ENCODE results near the gene CHMP5.

Gene CHMP5

GRCh38 chr9:33318781-33319180 is 53.9 kb downstream of the CHMP5 start:
- H3K4me3 ChIP-seq (ENCODE audit: low read depth, low read length): no peak overlapping the region
- no peak for TF ChIP-seq CTCF (IDR thresholded peaks at IDR 0.05; ENCODE audit: control insufficient read depth, extremely low read depth, insufficient read depth)

DNA sequence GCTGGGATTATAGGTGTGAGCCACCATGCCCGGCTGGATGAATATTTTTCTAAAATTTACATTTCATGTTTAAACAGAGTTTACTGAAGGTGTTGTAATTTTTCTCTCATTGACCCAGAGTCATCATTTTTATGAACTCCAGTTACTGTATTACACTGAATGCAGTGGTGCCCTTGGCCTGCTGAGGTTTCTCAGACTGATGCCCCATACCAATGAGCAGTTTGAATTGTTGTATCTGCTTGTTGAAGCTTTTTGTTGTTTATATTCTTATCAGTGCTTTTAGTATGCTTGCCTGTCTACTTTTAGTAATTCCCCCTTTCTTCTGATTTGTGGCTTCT is 55.4 kb downstream of the CHMP5 start:
- DNase-seq (ENCODE audit: low read depth): no peak

More at GRCh38 chr9:33318781-33319180, 53.9 kb downstream of the CHMP5 start:
- no peak for DNase-seq (ENCODE audit: low read depth)

GRCh38 chr9:33320568-33321261 is 55.9 kb downstream of the CHMP5 start:
- no peak for DNase-seq (ENCODE audit: low read depth)
- no peak for TF ChIP-seq CTCF (IDR thresholded peaks at IDR 0.05; ENCODE audit: control insufficient read depth, extremely low read depth, insufficient read depth)

More for the DNA sequence above, 55.4 kb downstream of the CHMP5 start:
- H3K4me3 ChIP-seq (ENCODE audit: low read depth, low read length): no peak overlapping the region
- TF ChIP-seq CTCF (IDR thresholded peaks at IDR 0.05; ENCODE audit: control insufficient read depth, extremely low read depth, insufficient read depth): no peak

DNA sequence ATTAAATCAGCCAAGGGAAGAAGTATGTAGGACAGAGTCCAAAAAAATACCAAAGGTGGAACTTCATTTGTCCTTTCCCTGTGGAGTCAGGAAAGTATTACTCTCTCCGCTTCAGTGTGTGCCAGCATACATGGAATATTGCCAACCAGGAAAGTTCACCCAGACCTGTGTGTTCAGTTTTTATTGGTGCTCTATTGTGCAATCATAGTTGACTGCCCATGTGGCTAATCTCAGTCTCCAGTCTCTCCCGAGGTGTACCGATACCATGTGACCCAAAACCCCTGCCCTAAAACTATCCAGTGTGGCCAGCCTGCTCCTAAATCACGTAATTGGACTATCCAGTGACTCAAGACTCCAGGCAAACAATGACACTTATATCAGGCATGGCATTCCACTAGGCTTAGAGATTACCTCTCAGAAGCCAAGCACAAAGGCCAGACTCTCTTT is 64.3 kb downstream of the CHMP5 start:
- H3K4me3 ChIP-seq (ENCODE audit: low read depth, low read length): no peak overlapping the region
- DNase-seq (ENCODE audit: low read depth): peak; percentile 100

More at GRCh38 chr9:33320568-33321261, 55.9 kb downstream of the CHMP5 start:
- H3K4me3 ChIP-seq (ENCODE audit: low read depth, low read length): no peak overlapping the region

DNA sequence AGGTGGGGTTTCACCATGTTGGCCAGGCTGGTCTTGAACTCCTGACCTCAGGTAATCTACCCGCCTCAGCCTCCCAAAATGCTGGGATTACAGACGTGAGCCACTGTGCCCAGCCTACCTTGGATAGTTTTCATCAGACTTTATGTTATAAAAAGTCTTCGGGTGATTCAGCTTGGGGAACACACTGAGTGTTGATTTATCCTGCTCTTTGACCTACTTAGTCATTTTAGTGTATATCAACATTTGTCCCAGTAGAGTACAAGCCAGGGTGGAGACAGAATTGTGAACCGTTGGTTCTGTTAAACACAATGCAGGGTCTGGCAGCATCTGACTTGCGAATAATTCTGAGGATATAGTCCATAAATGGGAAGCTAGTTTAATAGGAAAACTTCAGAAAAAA is 65.1 kb downstream of the CHMP5 start:
- no peak for DNase-seq (ENCODE audit: low read depth)

More for the DNA sequence above, 64.3 kb downstream of the CHMP5 start:
- TF ChIP-seq CTCF (IDR thresholded peaks at IDR 0.05; ENCODE audit: control insufficient read depth, extremely low read depth, insufficient read depth): no peak

GRCh38 chr9:33331377-33331891 is 66.6 kb downstream of the CHMP5 start:
- TF ChIP-seq CTCF (IDR thresholded peaks at IDR 0.05; ENCODE audit: control insufficient read depth, extremely low read depth, insufficient read depth): no peak

More for the DNA sequence above, 65.1 kb downstream of the CHMP5 start:
- H3K4me3 ChIP-seq (ENCODE audit: low read depth, low read length): no peak overlapping the region
- no peak for TF ChIP-seq CTCF (IDR thresholded peaks at IDR 0.05; ENCODE audit: control insufficient read depth, extremely low read depth, insufficient read depth)

More at GRCh38 chr9:33331377-33331891, 66.6 kb downstream of the CHMP5 start:
- no peak for DNase-seq (ENCODE audit: low read depth)
- H3K4me3 ChIP-seq (ENCODE audit: low read depth, low read length): no peak overlapping the region
